ENCODE measurements around the gene ATAD3C. TPM values are rescaled to one million over a fixed set of nuclear protein-coding genes. Genes with fewer than 3 reads are reported as not detected.
"Not testable (repeated sequence)": the region's sequence is repeated elsewhere in the genome, so short reads cannot be mapped to it uniquely, and the experiment has no call there.

The ATAD3C gene
- polyA plus RNA-seq, 3 donors: 1.4 to 3.1 (median 2.0) TPM

- not testable (repeated sequence) for DNase-seq (ENCODE audit: low read depth in 3 of 3, low spot score in 2 of 3)
Observed at GRCh38 chr1:1494311-1494710, 44.8 kb downstream of the ATAD3C start.

- DNase-seq (ENCODE audit: low read depth in 3 of 3, low spot score in 2 of 3): not testable (repeated sequence)
Observed at GRCh38 chr1:1495461-1495975, 46.0 kb downstream of the ATAD3C start.

DNA sequence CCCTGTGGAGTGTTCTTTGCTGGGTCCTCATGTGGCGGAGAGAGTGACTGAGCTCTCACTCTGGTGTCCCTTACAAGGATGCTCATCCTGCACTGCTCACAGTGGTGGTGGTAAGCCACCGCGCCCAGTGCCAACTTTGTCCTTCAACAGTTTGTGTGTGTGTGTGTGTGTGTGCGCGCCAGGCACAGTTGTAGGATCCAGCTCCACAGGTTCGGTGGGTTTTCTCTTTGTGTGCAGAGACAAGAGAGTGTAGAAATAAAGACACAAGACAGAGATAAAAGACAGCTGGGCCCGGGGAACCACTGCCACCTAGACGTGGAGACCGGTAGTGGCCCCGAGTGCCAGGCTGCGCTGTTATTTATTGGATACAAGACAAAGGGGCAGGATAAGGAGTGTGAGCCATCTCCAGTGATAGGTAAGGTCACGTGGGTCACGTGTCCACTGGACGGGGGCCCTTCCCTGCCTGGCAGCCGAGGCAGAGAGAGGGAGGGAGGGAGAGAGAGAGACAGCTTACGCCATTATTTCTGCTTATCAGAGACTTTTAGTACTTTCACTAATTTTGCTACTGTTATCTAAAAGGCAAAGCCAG is 55.4 kb downstream of the ATAD3C start:
- peak in 2 of 3 donors; percentile 29 to 36 for DNase-seq (ENCODE audit: low read depth in 3 of 3, low spot score in 2 of 3)

DNA sequence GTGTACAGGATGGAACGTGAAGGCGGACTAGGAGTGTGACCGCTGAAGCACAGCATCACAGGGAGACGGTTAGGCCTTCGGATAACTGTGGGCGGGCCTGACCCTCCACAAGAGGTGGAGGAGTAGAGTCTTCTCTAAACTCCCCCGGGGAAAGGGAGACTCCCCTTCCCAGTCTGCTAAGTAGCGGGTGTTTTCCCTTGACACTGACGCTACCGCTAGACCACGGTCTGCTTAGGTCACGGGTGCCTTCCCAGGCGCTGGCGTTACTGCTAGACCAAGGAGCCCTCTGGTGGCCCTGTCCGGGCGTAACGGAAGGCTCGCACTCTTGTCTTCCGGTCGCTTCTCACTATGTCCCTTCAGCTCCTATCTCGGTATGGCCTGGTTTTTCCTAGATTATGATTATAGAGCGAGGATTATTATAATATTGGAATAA is 55.9 kb downstream of the ATAD3C start:
- not testable (repeated sequence) for DNase-seq (ENCODE audit: low read depth in 3 of 3, low spot score in 2 of 3)

- not testable (repeated sequence) for DNase-seq (ENCODE audit: low read depth in 3 of 3, low spot score in 2 of 3)
Observed at GRCh38 chr1:1505801-1506200, 56.3 kb downstream of the ATAD3C start.

- no peak for DNase-seq (ENCODE audit: low read depth in 3 of 3, low spot score in 2 of 3)
Observed at GRCh38 chr1:1507305-1507704, 57.8 kb downstream of the ATAD3C start.

GRCh38 chr1:1508775-1509464 is 59.4 kb downstream of the ATAD3C start:
- DNase-seq (ENCODE audit: low read depth in 3 of 3, low spot score in 2 of 3): not testable (repeated sequence)

GRCh38 chr1:1509465-1509850 is 60.0 kb downstream of the ATAD3C start:
- not testable (repeated sequence) for DNase-seq (ENCODE audit: low read depth in 3 of 3, low spot score in 2 of 3)

GRCh38 chr1:1510912-1511532 is 61.5 kb downstream of the ATAD3C start:
- no peak for DNase-seq (ENCODE audit: low read depth in 3 of 3, low spot score in 2 of 3)

GRCh38 chr1:1511533-1512285 is 62.2 kb downstream of the ATAD3C start, which contains the start of gene ATAD3A:
TSS of gene ATAD3A (plus strand) at chr1:1512162. CDS start at chr1:1512269, 107 bp downstream.
- peak; percentile 90 to 97 (median 95) for DNase-seq (ENCODE audit: low read depth in 3 of 3, low spot score in 2 of 3)

DNA sequence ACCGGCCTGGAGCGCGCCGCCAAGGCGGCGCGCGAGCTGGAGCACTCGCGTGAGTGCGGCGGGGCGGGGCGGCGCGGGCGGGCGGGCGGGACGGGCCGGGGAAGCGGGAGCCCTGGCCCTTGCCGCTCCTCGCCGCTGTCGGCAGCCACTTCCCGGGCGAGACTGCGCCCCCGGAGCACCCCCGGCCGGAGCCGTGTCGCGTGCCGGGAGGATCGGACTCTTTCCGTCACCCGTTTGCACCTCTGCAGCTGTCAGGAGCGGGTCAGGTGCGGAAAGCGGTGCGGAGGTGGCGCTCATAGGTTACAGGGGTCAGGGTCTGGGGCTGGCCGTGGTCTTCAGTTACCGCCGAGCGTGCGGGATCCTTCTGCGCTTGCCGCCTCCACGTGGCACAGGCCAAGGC is 62.9 kb downstream of the ATAD3C start:
- DNase-seq (ENCODE audit: low read depth in 3 of 3, low spot score in 2 of 3): not testable (repeated sequence)

DNA sequence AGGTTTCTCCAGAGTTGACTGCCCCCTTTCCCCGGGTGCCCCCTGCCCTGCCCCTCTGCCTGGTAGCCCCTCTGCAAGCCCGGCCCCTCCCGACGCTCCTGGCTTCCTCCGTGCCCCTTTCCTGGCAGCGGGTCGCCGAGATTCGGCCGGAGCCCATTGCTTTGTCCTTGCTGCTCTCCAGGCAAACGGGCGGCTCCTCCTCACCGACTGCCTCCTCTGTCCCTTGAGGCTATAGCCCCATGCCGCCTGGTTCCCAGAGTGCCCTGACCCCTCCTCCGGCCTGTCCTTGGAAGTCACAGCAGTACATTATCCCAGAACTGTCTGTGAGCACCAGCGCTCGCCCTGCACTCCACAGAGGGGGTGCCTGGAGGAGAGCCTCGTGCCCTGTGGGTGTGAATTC is 64.2 kb downstream of the ATAD3C start:
- not testable (repeated sequence) for DNase-seq (ENCODE audit: low read depth in 3 of 3, low spot score in 2 of 3)

GRCh38 chr1:1514376-1514775 is 64.9 kb downstream of the ATAD3C start:
- not testable (repeated sequence) for DNase-seq (ENCODE audit: low read depth in 3 of 3, low spot score in 2 of 3)

DNA sequence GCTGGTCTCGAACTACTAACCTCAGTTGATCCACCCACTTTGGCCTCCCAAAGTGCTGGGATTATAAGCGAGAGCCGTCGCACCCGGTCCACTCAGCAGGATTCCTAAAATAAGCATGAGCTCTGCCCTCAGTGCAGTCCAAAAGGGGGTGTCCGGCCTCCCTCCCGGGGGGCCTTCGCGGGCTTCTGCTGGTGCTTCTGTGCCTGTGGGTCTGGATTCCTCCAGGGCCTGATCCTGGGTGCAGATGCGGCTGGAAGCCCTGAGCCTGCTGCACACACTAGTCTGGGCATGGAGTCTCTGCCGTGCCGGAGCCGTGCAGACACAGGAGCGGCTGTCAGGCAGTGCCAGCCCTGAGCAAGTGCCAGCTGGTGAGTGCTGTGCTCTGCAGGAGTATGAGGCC is 67.4 kb downstream of the ATAD3C start:
- not testable (repeated sequence) for DNase-seq (ENCODE audit: low read depth in 3 of 3, low spot score in 2 of 3)

GRCh38 chr1:1517973-1518620 is 68.6 kb downstream of the ATAD3C start:
- no peak for DNase-seq (ENCODE audit: low read depth in 3 of 3, low spot score in 2 of 3)

GRCh38 chr1:1518621-1519007 is 69.1 kb downstream of the ATAD3C start:
- not testable (repeated sequence) for DNase-seq (ENCODE audit: low read depth in 3 of 3, low spot score in 2 of 3)

Data from right renal cortex interstitium (tissue), 3 donors.